GM18867 (cell line): ENCODE measurements around the gene TSPYL4.
"Not testable (repeated sequence)": the region's sequence is repeated elsewhere in the genome, so short reads cannot be mapped to it uniquely, and the experiment has no call there.

Source experiments
- ATAC-seq: cut with Tn5 transposase; IDR thresholded peaks from one replicate; pipeline ENCODE4 v1.9.1; 2021; ENCODE audit warnings: mild to moderate bottlenecking, moderate library complexity; ENCODE audit not compliant: unreplicated experiment

Gene TSPYL4

DNA sequence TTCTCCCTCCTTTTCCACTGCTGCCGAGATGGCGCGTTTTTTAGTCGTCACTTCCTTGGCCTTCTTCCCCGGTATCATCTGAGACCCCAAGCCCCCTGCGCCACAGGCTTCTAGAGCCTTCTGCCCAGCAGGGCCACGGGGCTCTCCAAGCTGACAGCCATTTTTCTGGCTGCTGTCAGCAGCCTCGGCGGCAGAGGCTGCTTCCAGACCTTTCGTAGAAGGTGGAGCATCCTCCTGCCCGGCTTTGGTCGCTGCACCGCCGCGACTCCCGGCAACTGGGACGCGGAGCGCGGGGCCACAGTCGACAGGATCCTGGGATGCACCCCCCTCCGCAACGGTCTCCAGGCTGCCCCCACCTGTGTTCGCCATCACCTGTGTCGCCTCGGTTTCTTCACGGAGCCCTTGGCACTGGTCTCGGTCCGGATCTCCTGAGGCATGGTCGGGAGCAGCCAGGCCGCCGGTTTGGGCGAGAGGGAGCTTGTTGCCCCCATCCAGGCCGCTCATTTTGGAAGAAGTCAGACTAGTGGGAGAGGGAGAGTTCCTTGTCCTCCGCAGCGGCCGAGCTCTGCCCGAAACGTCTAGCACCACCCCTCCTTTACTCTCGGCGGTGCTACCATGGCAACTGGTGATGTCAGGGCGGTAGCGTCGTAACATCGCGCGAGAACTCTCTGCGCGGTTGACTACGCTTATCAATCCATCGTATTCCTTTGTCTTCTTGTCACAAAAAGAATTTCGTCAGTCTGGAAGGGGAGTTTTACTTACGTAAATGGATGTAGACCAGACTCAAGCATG is at the start of gene TSPYL4:
Gene TSPYL4 (minus strand): TSS at position 571 of the 792 bp plus-strand sequence. CDS start 67 bp downstream, at position 504.
- ATAC-seq, result peak; percentile 99

DNA sequence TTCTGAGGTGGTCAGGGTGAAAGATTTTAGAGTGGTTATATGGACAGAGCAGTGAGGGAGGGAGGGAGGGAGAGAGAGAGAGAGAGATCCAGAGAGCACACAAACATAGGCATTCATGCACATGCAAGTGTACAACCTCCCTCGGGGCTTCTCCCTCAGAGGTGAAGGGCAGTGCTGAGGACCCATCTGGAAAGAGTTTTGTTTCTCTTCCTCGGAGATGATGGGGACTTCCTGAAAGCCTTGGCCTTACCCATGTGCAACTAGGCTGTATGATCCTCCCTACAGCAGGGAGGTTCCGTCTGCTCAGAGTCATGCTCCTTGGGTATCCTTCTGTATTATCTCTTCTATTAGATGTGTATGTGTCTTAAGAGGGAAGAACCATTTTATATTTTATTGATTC is 47.2 kb upstream of the TSPYL4 start:
- no peak for ATAC-seq

DNA sequence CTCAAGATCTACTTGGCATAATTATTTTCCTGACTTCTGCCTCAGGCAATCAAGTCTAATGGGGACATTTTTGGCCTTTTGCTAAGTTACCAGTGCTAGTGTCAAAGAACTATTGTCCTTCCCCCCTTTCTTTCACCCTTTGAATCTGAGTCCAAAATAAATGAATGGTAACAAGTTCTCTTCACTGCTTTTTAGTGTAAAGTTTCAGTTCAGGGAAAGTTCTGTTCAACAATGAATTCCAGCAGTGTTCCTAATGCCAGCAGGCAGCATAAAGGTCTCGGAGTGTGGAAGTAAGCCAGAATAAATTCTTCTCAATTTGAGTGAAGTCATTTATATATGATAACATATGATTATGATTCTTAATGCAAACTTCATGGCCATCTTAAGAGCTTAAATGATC is 46.7 kb upstream of the TSPYL4 start:
- ATAC-seq, result no peak

DNA sequence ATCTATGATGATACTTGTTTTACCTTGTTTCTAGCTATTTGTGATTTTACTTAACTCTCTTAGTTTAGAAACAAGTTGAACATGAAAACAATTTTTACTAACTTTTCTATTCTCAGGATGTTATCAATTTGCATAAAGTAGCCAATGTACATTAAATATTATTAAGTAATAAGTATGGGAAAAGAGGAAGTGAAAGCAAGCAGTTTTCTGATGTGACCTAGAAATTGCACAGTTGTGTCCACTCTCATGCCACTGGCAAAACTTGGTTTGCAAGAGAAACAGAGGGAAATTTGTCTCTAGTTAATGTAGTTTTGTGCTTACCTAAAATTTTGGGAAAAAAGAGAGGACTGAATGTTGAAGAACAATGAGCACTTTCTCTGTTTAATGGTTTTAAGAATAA is 45.1 kb upstream of the TSPYL4 start:
- ATAC-seq, result peak; percentile 53

DNA sequence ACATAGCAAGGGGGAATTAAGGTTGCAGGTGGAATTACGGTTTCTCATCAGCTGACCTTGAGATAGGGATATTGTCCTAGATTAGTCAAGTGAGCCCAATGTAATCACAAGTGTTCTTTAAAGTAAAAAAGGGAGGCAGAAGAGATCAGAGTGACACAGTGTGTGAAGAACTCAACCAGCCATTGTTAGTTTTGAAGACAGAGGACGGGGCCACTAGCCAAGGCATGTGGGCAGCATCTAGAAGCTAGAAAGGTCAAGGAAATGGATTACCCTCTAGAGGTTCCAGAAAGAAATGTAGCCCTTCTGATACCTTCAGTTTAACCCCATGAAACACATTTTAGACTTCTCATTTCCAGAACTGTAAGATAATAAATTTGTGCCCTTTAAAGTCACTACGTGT is 44.4 kb upstream of the TSPYL4 start:
- no peak for ATAC-seq

DNA sequence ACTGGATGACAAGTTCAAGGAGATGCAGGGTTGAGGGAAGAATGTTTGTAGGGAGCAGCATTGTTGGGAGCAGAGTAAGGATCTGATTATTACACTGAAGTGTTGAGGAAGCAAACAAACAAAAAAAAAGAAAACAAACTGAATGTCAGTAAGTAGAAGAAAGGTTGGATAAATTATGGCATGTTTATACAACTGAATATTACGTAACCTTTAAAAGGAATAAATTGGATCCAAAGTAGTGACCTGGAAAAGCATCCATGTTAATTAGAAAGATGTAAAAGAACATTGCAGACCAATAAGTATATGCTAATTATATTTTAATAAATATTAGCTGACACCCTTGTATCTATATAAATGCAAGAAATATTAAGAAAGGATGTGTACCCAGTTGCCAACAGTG is 38.7 kb upstream of the TSPYL4 start:
- ATAC-seq, result no peak

DNA sequence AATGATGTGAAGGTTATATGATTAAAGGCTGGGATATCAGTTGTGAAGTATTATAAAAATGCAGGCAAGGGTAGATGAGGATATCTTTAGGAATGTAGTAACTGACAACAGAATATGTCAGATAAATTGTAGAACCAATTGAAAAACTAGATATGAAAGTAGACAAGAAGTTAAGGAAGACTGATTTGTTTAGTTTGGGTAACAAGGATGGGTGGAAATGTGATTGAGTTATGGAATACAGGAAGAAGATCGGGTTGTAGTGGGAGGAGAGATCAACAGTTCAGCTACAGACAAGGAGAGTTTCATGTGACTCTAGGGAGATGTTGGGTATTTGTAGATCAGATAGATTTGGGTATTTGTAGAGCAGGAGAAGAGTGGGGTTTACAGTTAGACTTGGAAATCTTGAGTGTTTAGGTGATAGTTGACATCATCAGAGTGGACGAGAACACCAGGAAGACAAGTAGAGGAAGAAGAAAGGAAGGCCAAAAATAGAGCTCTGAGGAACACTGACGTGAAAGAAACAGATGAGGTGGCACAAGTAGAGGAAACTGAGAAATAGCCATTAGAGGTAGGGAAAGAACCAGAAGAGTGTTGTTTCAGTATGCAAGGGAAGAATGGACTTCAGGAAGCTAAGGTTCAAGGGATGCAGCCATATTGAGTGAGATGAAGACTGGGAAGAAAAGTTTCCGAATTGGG is 38.0 kb upstream of the TSPYL4 start:
- no peak for ATAC-seq

DNA sequence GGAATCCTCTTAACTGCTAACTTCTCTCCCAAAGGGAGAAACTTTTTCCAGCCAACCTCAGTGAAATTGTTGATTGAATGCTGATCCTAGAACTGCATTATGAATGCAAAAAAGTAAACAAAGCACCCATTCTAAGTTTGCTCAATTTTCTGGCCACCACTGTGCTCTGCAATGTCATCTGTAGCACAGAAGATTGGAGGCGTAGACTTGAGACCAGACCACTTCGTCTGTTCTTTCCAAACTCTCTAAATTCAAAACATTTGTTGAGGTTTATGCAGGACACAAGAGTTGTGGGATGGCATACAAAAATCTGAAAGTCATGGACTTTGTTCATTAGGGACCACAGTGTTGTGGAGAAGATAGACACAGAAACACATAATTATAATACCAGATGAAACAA is 36.9 kb upstream of the TSPYL4 start:
- no peak for ATAC-seq

DNA sequence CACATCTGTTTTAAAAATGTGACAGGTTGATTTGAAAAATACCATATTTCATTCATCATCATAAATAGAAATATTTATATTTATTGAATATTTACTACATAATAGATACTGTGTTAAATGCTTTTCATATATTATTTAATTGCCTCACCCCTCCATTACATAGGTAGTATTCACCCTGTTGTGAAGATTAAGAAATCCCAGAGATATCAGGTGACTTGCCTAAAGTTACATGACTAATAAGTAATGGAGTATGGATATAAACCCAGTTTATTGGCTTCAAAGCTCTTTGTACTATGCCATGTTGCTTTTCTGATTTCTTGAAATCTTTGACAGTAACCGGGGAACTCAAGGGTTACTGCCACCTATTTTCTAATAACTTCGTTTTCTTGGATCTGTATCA is 36.0 kb upstream of the TSPYL4 start:
- ATAC-seq, result no peak

DNA sequence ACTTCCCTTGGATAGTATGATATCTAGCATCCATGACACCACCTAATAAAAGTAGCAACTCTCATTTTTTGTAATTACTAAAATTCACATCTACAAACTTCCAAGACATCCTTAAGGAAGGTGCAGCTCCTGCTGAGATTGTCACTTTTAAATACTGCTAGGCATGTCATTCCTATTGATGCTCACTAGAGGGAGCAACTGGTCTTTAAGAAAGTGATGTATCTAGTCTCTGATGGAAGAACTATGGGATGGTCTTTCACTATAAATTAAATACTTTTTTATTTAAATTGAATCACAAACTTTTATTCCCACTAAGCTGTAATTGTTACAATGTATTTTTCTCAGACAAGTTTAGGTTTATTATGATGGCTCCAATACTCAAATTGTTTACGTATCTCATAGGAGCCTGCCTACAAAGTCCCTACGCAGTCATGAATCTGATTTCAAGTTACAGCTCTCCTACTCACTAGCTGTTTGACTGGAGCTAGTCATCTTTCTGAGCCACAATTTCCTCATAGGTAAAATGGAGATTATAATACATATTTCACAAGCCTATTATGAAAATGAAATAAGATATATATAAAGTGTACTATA is 33.9 kb upstream of the TSPYL4 start:
- no peak for ATAC-seq

DNA sequence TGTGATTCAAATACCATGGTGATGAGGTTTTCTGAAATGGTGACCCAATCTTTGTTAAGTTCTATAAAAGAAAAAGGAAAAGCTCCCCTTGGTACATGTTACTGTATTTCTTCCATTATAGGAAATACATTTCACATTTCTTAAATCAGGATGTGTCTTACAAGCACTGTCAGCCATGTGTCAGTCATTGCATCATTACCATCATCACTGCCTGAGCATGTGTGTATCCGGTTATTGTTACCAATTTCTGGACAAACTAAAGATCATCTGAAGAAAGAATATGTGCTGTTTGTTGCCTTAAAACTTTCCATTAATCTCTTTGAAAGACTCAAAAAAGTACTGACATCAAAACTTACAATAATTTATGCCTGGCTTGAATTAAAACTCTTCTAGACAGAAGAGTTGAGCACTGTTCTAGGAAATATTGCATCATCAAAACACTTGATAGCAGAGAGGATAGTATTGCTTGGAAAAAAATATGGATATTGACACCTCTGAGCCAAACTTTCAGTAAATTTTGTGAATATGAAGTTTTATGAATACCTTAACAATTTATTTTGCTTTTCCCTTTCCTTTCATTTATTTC is 33.0 kb upstream of the TSPYL4 start:
- no peak for ATAC-seq

DNA sequence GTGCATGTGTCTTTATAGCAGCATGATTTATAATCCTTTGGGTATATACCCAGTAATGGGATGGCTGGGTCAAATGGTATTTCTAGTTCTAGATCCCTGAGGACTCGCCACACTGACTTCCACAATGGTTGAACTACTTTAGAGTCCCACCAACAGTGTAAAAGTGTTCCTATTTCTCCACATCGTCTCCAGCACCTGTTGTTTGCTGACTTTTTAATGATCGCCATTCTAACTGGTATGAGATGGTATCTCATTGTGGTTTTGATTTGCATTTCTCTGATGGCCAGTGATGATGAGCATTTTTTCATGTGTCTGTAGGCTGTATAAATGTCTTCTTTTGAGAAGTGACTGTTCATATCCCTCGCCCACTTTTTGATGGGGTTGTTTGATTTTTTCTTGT is 31.1 kb upstream of the TSPYL4 start:
- ATAC-seq, result not testable (repeated sequence)

DNA sequence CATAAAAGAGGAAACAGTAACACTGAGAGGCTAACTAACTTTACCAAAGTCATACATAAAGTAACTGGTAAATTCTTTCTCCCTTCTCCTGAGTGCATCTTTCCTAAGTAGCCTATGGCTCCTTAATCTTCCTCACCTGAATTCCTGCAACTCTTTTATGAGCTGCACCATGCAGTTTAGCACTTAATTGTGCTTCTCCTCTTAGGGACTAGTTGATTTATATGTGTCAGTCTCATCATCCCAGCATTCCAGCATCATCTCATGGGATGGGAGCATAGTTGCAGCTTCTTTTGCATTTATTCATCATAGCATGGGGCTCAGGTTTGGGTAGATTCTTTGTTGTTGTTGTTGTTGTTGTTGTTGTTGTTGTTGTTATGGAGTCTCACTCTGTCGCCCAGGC is 29.3 kb upstream of the TSPYL4 start:
- ATAC-seq, result no peak

DNA sequence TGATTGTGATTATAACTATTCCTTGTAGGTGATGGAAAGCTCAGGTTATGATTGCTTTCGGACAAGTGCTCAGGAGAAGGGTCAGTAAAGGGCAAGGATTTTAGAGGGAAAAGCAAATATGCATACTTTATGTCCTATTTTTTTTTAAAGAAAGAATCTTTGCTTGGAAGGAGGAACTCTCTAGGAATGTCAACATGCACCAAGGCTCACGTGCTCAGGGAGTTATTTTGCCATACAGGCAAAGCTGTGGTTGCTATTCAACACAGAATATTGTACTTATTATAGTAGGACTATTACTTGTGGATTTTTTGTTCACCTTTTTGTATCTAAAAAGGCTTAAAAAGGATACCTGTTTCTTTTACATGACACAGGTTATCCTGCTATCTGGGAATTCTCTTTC is 28.8 kb upstream of the TSPYL4 start:
- ATAC-seq, result no peak

DNA sequence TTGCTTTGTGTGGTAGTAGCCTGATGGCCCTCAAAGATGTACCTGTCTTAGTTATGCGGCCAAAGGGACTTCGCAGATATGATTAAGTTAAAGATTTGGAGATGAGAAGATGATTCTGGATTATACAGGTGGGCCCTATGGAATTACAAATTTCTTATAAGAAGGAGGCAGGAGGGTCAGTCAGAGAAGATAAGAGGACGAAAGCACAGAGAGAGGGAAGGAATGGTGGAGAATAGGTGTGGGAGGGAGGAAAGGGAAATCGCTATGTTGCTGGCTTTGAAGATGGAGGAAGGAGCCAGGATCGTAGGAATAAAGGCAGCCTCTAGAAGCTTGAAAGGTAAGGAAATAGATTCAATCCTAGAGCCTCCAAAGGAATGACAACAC is 27.1 kb upstream of the TSPYL4 start:
- ATAC-seq, result no peak

DNA sequence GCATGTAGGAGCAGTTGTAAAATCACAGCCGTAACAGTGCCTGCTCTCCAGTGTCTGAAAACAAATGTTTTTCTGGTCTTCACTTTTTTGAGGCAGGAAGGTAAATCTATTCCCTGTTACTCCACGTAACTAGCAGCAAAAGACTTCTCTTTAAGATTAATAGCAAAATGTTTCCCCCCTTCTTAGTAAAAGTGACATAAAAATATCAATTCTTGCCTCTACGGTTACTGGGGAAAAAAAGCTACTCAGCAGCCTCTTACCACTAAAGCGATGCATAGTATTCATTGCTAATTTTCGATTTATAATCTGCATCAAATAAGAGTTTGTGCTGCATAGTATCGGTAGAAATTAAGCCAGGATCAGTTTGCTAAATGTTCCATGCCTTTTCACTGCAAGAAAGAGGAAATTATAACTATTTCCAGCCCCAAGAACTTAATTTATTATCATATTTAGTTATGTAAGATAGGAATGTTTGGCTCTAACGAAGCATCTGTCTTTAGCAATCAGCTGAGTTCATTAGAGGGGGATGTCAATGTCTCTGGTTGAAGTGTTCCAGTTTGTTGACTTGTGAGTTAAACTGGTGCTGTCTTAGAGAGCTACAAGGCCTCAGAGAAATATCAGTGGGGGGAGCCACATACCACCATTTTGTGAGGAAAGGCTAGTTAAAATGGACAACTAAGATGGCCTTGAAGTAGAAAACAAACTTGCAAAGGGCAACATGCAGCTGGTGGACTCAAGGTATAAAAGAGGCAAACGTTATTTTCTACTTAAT is 26.5 kb upstream of the TSPYL4 start:
- ATAC-seq, result no peak

DNA sequence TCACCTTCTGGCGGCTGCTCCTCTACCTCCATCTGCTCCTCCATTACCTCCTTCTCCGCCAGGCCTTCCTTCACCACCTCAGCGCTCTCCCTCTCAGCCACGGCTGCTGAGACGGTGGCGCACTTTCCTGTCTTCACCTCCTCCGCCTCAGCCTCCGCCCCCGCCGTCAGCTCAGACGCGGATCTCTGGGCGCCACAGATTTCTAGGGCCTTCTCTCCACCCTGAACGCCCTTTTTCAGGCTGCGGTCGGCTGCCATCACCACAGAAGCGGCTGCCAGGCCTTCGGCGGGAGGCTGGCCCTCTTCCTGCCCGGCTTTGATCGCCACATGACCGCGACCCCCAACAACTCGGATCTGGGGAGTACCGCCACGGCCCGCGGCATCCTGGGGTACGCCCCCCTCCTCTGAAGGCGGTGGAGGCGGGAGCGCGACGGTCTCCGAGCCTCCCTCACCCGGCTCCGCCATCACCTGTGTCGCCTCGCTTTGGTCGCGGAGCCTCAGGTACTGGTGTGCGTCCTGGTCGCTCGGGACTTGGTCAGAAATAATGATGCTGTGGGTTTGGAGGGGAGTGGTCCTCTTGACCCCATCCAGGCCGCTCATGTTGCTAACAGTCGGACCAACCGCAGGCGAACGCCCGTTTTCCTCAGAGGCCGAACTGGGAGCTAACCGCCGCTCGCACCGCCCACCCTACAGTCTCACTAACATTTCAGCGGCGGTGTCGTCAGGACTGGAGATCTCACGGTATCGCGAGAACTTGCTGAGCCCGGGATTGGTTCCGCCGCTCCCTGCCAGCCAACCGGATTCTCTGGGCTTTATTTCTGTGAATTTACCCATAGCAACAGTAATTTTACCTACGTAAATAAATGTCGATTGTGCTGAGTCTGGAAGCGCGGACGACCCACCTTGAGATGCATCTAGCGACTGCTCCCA is 25.6 kb upstream of the TSPYL4 start, which contains the start of gene TSPYL1:
Gene TSPYL1 (minus strand): TSS at position 699 of the 929 bp plus-strand sequence. CDS start 100 bp downstream, at position 599.
- ATAC-seq, result peak; percentile 93

DNA sequence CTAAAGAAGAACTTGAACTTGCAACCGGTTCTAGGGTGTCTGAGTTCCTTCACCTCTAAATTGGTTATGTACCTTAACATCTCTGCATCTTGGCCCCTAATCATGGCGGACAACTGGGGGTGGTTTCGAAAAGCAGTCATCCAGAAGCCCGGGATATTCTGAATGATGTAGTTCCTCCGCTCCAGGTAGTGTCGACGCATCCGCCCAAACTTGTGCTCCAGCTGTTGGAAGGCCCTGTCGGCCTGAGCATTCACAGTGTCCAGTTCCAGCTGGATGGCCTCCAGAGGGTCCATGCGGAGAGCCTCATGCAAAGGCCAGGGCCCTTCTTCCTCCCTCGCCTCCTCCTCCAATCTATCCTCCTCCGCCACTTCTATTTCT is 25.0 kb upstream of the TSPYL4 start:
- ATAC-seq, result peak; percentile 4

DNA sequence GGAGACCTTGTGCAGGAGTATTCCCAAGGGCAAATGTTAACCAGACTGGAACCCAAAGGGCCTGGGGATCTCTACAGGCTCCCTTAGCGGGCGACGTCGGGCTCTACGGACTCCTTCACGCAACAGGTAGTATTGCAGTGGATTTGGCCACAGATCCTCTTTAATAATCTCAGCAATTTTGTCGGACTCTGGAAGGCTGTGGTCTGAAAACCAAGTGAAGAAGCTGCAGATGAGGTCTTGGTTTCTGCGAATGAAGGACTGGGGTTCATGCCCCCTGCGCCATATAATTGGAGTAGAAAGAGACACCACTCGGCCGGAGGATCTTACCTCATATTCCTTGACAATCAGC is 24.6 kb upstream of the TSPYL4 start:
- ATAC-seq, result no peak

DNA sequence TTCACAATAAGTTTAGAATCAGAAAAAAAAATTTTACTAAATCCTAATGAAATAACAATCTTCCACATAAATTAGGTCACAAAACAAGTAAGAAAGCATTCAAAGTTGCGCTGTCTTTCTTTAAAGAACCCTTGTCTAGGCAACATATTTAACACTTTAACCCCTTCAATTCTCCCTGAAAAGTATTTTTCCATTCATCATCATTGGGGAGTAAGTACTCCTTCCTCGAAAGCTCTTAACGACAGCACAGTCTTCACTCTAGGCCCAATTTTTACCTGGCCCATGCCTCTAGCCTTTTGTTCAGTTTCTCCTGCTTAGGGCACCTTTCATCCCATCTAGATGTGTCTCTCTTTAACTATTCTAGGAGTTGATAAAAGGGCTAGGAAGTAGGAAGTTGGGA is 23.2 kb upstream of the TSPYL4 start:
- no peak for ATAC-seq
